ELF-1 (cell line): ENCODE data around the gene DCLK2.

ENCODE experiments used
- DNase-seq: peaks from one replicate; pipeline ENCODE4 v3.0.0-alpha.2; 2016; ENCODE audit warnings: low read depth, low spot score

The DCLK2 gene

DNA sequence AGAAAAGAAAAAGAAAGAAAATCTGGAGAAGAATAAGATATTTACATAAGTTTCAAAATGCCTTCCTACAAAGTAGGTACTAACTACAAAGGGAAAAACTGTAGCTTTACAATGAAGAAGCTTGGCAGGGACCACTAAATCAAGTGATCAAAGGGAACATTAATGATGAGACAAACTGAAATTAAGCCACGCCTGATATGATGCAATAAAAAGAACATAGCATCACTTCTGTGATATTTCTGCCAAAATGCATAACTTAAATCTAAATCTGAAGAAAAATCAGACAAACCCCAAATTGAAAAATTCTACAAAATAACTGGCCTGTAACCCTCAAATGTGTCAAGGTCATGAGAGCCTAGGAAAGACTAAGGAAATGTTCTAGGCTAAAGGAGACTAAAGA is 8.9 kb upstream of the DCLK2 start:
- DNase-seq, result no peak

DNA sequence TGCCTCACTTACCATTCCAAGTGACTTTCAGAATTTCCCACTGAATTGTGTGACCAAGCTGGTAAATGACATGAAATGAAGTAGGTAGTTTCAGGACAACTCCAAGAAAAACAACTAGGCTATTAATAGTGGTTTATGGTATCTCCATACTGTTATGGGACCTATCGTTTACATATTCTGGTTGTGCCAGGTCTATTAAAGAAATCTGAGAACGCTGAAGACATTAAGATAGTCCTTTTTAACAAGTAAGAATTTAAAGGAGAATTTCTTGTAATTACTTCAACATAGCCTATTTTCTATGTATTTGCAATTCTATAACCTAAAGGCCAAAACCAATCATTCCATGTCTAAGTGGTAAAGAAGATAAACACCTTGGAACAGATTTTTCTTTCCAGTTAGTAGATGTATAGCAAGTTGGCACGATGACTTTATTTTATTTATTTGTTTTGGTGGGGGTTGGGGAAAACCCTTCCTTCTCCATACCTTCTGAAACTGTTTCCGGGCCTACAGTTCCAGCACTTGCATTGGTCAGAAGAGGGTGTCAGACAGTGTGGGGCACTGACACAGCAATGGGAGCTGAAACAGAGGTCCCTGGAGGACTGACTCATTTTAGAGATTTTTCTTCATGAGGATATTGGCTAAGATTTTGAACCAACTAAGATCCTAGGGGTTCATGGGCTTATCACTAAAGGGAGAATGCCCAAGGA is 7.6 kb upstream of the DCLK2 start:
- DNase-seq, result no peak

DNA sequence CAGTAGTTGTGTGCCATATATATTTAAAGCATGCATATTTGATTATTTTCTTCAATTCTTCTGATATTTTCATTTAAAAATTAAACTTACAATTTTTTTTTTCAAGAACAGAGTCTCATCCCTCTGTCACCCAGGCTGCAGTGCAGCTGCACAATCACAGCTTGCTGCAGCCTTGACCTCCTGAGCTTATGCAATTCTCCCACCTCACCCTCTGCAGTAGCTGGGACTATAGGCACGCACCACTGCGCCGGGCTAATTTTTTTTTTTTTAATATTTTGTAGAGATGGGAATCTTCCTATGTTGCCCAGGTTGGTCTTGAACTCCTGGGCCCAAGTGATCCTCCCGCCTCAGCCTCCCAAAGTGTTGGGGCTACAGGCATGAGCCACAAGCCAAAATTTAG is 5.8 kb upstream of the DCLK2 start:
- no peak for DNase-seq

DNA sequence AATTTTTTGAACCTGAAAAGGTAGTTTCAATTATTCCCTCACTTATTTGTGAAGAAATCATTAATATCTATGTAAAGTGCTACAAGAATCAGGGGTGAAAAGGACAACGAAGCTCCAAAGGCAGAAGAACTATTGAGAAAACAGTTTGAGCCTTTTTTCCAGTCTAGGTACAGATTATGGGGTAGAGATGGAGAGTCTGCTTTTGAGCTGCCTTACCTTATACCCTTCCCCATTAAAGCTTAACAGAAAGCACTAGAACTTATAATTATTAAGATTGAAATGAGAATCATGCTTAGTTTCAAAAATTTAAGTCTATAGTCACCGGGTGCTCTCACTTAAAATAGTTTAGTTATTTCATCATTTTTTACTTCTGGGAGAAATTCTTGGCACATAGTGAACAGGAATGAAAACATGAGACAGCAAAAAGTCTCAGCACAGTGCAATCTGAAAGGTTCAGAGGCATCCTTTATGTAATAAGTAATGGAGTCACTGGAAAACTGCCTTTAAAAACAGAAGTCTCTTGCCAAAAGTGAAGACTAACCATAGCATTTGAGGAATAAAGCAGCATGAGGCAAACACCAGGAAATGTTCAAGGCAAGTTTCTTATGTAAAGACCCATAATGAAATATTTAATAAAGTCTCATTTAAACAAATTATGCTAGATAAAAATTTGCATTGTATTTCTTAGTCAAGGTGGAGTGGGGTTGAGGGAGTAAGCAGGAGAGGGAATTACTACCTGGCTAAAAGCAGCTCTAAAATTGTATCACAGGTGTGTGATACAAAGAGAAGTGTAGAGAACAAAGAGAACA is 5.1 kb upstream of the DCLK2 start:
- DNase-seq, result no peak

DNA sequence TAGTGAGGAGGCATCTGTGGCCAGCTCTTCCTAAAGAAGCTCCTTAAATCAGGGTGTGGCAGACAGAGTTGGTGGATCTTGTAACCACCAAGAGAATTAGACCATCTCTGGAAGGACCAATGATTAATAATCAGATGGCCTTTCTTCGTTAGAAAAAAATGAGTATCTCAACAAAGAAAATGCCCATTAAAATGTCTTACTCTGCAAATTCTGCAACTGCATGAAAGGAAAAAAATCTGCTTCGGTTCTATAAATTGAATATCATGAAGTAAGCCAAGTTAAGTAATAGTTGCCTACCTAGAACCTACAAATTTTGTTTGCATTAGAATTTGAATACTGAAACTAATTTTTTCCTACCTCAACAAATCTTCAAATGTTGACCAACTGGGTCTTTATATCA is 4.2 kb upstream of the DCLK2 start:
- DNase-seq, result no peak

DNA sequence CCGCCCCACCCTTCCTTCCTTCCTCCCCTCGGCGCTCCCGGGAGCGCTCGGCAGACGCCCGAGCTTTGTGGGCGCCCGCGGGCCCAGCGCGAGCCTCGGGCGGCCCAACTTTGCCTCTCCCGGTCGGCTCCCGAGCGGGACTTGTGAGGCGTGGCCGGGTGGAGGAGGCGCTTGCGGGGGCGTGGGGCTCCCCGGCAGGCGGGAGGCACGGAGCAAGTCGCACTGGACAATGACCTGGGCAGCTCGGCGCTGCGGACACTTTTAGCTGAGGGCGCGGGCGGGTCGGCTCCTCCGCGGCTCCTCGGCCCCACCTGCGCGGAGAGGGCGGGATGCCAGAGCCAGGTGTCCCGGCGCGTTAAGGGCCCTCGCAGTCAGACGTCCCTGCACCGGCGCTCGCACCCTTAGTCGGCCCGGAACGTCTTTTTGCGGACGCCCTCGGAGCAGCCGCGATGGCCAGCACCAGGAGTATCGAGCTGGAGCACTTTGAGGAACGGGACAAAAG is 385 bp downstream of the DCLK2 start:
- no peak for DNase-seq

DNA sequence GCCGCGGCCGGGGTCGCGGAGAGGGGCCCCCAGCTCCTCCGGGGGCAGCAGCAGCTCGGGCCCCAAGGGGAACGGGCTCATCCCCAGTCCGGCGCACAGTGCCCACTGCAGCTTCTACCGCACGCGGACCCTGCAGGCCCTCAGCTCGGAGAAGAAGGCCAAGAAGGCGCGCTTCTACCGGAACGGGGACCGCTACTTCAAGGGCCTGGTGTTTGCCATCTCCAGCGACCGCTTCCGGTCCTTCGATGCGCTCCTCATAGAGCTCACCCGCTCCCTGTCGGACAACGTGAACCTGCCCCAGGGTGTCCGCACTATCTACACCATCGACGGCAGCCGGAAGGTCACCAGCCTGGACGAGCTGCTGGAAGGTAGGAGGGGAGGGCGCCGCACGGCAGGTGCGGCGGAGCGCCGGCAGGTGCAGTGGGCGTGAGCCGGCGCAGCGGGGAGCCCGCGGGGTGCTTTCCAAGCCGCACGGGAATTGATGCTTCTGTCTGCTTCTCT is 886 bp downstream of the DCLK2 start:
- DNase-seq, result peak; percentile 59

DNA sequence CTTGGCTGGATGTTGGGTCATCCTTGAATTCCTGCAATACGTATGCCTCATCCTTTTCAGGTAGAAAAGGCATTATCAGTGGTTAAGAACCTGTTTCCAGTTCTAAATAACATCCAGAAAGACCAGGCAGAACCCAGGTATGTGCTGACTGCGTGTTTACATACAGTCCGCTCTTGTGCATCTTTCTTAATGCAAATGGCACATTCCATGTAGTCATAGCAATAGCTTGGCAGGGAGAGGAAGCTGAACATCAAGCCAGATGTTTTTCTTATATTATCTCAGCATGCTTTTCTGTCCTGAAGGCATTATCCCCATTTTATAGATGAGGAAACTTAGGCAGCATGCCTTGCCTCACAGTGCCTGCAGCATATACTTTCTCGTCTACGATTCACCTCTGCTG is 2.1 kb downstream of the DCLK2 start:
- no peak for DNase-seq

DNA sequence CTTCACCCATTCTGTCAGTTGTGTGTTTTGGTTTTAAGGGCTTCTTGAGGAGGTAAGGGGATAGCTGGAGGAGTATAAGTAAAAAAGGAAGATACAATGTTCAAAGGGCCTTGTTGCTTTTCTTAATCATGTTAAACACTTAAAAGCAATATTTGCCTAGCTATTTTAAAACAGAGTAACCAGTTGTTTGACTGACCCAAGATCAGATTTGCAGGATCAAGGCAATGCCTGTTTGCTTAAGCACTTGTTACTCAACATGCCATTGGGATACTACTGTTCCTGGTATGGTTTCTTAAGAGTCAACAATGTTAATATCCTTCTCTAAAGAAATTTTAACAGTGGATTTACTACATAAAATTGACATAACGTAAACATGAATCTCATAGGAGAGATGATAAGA is 2.6 kb downstream of the DCLK2 start:
- no peak for DNase-seq

DNA sequence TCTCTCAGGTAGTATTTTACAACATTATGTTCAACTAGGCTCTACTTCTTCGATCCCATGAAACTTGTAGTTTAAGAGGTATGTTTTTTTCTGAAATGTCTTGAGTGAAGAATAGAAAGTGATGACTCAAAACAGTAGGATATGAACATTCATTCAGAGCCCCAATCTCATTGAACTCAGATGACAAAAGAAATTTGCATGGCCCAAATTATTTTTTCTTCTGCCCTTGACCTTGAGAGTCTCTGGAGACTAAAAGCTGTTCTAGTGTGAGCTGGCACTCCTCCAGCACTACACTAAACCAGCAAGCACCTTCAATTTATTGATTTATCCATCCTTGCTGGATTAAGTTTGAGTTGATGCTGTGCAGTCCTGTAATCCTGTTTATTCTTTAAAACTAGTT is 4.0 kb downstream of the DCLK2 start:
- DNase-seq, result no peak

DNA sequence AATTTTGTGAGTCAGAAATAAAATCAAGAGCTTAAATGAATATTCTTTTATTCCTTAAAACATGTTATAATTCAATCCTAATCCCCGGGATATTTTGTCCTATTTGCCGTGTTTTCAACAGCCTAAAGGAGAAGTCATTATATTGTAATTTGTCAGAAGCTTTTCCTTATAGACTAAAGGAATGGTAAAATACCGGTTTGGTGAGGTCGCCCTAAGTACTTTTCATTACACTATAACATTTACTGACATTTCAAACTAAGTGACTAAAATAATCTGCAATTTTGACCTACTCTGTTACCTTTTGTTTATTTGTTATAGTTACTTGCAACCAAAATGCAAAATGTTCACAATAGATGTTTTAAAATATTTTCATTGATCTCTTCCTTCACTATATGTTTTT is 8.8 kb downstream of the DCLK2 start:
- DNase-seq, result no peak

DNA sequence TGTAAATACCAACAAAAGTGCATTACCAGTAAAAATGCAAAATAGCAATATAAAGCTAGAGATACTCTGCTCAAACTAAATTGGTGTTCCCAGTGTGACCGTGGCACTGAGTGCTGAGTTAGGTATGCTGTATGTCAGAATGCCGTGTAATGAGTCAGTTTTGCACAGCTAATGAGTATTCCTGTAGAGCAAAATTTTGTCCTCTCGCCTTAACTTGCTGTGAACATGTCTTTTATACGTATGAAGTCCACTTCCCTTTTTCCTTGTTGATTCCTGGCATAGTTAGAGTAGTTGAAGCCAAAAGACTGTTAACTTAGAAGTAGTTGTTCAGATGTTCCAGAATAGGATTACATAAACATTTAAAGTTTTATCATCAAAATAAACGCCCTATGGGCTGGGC is 11.5 kb downstream of the DCLK2 start:
- no peak for DNase-seq

DNA sequence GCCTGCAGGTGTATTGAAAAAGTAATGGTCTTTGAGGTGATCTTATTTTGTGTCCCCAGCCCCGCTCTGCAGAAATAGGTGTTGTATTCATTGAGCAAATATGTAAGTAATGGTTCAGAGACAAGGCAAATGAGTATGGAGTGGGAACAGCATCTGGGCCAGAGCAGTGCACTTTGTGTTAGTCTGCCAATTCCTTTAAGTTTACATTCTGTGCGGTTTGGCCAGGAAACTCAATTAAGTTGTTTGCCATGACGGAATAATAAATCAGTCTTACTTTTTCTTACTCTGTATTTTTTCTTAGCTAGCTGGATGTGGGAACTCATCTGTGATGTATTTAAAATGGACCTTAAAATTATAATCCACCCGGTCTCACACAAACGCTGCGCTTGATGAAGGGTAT is 12.6 kb downstream of the DCLK2 start:
- DNase-seq, result no peak

DNA sequence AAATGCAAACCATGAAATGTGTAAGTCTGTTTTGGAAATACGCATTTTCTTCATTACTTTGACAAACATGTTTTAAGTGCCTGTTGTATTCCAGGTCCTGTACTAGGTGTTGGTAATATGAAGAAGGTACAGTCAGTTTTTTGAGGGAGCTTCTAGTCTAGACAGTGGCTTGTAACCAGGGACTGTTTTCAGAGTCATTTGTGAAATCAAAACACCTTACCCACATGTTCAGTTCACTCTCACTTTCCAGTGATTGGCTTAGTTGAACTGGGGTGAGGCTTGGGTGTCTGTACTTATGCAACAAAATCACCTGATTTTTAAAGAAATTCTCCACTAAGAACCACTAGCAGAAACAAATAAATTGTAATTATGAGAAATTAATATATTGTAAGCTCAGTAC is 16.4 kb downstream of the DCLK2 start:
- no peak for DNase-seq

DNA sequence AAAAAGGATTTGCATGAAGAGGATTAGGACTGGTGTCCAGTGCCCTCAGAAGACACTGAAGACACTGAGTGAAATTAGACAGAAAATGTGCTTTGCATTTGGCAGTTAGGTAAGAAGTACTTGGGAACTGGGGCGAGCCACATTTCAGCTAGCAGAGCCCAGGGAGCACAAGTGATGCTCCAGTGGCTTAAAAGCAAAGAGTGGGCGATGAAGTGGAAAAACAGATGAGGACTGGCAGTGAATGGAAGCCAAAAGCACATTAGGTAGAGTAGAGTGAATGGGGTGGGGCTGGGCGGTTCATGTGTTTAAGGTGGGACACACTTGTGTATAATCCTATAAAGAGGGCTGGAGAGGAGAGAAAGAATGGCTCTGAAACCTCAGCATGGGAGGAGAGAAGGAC is 18.4 kb downstream of the DCLK2 start:
- no peak for DNase-seq

DNA sequence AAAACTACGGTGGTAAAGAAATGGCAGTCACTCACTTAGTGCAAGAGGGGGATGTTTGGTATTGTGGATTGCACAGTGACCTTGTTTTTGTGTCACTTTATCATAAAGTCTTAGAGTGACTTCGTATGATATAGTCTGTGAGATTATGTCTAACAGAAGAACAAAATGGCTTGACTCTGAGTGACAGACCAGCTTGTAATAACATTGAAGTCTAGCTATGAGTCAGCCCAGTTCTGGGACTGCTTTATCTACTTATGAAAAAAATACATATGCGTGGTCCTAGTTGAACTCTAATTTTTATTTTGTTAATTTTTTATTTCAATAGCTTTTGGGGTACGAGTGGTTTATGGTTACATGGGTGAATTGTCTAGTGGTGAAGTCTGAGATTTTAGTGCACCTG is 20.0 kb downstream of the DCLK2 start:
- DNase-seq, result no peak

DNA sequence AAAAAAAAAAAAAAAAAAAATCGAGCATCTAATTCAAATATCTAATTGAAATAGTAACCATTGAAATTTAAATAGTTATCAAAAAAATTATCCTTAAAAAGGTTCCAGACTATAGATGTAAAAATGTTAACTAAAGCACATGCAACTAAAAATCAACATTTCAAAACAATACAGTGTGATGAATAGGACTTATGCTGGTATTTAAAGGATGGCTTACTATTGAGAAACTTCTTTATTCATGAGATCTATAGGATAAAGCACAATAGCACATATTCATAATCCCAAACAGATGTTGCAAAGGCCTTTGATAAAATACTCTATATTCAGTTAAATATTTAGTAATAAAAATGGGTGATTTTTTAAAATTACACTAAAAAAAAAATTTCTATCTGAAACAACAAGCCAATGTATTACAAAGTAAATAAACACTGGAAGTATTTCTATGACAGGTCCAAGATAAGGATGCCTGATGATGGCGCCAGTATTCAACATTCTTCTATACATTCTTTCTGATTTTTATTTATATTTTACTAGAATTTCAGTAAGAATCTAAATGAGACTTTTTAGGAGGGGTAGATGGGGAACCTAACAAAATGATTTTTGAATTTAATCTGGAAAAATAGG is 26.3 kb downstream of the DCLK2 start:
- no peak for DNase-seq

DNA sequence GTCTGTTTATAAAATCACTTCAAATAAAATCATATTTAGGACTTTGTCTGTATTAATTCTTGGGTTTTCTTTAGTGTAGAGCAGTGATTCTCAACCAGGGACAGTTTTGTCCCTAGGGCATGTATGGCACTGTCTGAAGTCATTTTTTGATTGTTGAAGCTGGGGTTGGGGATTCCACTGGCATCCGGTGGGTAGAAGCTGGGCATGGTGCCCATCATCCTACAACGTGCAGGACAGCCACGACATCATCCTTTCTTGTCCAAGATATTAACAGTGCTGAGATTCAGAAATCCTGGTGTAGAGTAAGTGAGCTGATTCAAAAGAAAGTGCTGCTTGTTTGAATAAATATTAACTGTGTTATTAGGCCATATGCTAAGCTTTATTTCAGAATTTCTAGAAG is 28.6 kb downstream of the DCLK2 start:
- DNase-seq, result no peak

DNA sequence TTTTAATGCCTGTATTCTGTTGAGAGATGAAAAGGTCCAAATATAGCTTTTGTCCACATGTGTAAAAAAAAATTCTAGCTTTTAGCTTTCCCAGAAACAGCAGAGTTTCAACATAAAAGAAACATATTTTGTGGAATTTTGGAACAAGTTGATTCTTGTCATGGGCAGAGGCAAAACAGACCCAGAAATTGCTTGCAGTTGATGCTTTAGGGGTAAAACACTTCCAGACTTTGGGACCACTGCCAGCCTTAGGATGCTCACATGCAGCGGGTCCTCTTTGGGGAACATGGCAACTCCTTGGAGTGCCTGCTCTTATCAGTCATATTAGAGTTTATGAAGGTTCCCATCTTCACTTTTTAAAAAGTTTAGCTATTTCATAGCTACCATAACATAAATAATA is 30.4 kb downstream of the DCLK2 start:
- no peak for DNase-seq

DNA sequence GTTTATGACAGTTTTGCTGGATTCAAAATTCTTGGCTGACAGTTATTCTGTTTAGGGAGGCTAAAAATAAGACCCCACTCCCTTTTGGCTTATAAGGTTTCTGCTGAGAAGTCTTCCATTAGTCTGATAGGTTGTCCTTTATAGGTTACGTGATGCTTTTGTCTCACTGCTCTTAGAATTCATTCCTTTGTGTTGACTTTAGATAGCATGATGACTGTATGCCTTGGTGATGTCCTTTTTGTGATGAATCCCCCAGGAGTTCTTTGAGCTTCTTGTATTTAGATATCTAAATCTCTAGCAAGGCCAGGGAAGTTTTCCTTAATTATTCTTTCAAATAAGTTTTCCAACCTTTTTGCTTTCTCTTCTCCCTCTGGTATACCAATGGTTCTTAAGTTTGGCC is 36.4 kb downstream of the DCLK2 start:
- no peak for DNase-seq

DNA sequence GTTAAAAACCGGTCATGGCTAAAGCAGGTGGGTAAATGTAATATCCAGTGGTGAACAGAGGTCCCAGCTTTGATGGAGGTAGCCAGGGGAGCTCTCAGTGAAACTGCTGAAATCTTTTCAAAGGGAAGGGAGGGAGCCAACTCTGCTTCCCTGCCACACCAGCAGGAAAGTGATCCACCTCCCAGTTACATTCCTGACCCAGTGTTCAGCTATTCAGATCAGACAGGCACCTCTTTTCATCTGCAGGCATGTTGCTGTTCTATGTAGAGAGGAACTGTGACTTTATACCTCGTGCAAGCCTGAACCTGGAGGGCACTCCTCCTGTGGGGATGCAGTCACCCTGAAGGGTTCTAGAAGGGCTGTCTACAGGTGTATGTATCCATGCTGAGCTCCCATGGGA is 37.6 kb downstream of the DCLK2 start:
- DNase-seq, result no peak

DNA sequence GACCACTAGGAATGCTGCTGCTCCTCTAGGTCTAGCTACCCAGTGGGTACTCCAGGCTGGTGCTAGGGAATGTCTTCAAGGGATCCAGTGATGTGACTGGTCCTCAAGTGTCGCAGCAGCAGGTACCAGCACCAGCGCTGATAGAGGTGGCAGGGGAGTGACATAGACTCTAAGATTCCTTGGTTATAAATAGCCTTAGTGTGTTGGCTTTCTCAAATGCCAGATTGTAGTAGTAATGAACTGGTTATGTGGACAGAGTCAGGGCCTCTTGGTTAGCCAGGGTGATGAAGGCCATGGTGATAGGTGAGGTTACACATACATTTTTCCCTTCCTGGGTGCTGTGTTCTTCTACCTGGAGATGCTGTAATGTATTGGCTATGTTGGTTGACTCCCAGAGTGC is 38.3 kb downstream of the DCLK2 start:
- no peak for DNase-seq

DNA sequence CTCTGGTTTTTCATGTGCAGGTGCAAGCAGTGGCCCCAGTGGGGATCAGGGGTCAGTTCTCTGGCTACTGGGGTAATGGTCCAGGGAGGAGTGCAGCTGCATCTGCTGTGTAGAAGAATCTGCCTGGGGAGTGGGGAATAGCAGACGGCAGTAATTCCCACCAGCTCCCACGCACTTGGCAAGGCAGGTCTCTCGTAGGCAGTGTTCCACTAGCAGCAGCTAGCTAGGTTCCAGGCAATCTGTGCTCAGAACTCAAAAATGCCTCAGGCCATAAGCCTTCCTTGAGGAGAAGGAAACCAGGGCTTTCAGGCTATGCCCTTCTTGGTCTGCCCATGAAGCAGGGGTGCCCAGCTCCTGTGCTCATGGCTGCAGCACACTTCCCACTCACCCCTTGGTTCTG is 38.8 kb downstream of the DCLK2 start:
- no peak for DNase-seq
